GM12878 (cell line): ENCODE results near the gene PELI2. TPM values are rescaled to one million over a fixed set of nuclear protein-coding genes. Genes with fewer than 3 reads are reported as not detected.

Source experiments
- ATAC-seq: fragments of 200-7000 bp; cut with Tn5 transposase; 3 replicates; pipeline ENCODE4 v1.9.1; 2020; ENCODE audit warnings: mild to moderate bottlenecking, moderate library complexity
- BruUV-seq: library from RNA; stranded (reverse); fragments of 400-500 nt; replicated peaks from 2 replicates; lab custom pipeline; 2021; lab: Mats Ljungman, UMichigan
- CTCF ChIA-PET: fragments of 300-600 bp; sonication (Branson Sonifier 250); formaldehyde crosslinking; extraction: SDS; loops from one replicate; lab custom pipeline; 2021; ENCODE audit warnings: inconsistent platforms; lab: Yijun Ruan, JAX
- POLR2A ChIA-PET: fragments of 350-600 bp; formaldehyde crosslinking; extraction: SDS; loops from one replicate; lab custom pipeline; 2021; ENCODE audit warnings: inconsistent platforms; lab: Charles Lee
- RAD21 ChIA-PET: fragments of 300-600 bp; sonication (Branson Sonifier 250); formaldehyde crosslinking; loops from one replicate; lab custom pipeline; 2023; ENCODE audit warnings: antibody characterized with exemption; ENCODE audit not compliant: unreplicated experiment; lab: Charles Lee
- SMC1A ChIA-PET: fragments of 300-600 bp; sonication (Branson Sonifier 250); formaldehyde crosslinking; loops from one replicate; lab custom pipeline; 2023; ENCODE audit not compliant: unreplicated experiment, uncharacterized antibody; lab: Charles Lee
- DNase-seq: peaks from one replicate; pipeline ENCODE4 v3.0.0-alpha.2; 2011; ENCODE audit warnings: low read depth, low spot score
- FAIRE-seq: peaks from 3 replicates; lab custom pipeline; 2011; peaks lifted over from hg19 to GRCh38; lab: Jason Lieb, UNC
- H2AFZ ChIP-seq: 2 replicates; pipeline ENCODE4 v1.6.0; 2011; ENCODE audit warnings: low read depth, low read length, control low read depth; ENCODE audit not compliant: control insufficient read depth
- H3K27ac ChIP-seq: 2 replicates; pipeline ENCODE4 v1.5.1; 2011; ENCODE audit warnings: control low read depth; ENCODE audit not compliant: control insufficient read depth, insufficient read depth
- H3K27me3 ChIP-seq, 2 experiments: replicated peaks in 1 of 2; 2 replicates each; pipeline versions ENCODE4 v1.6.0 to v1.6.1; 2011; ENCODE audit warnings: low read length in 1 of 2; ENCODE audit not compliant: control insufficient read depth in 2 of 2, insufficient read depth in 2 of 2
- H3K36me3 ChIP-seq, 2 experiments: 2 replicates each; pipeline ENCODE4 v1.5.1; 2011; ENCODE audit warnings: low read length in 1 of 2; ENCODE audit not compliant: control insufficient read depth in 2 of 2, insufficient read depth in 2 of 2
- H3K4me1 ChIP-seq: 2 replicates; pipeline ENCODE4 v1.6.1; 2011; ENCODE audit warnings: mild to moderate bottlenecking, low read length, moderate library complexity, mixed read lengths; ENCODE audit not compliant: control insufficient read depth, insufficient read depth
- H3K4me2 ChIP-seq: 2 replicates; pipeline ENCODE4 v1.6.0; 2011; ENCODE audit warnings: control low read depth; ENCODE audit not compliant: control insufficient read depth, insufficient read depth
- H3K4me3 ChIP-seq: fragments of 200-600 bp; sonication (generic); 2 replicates; pipeline ENCODE4 v1.5.1; 2016
- H3K79me2 ChIP-seq: 2 replicates; pipeline ENCODE4 v1.6.0; 2011; ENCODE audit warnings: low read length; ENCODE audit not compliant: control insufficient read depth, insufficient read depth
- H3K9ac ChIP-seq: 2 replicates; pipeline ENCODE4 v1.8.0; 2011; ENCODE audit warnings: low read length, control low read depth, mixed read lengths; ENCODE audit not compliant: control insufficient read depth, insufficient read depth
- H3K9me3 ChIP-seq: replicated peaks from 3 replicates; pipeline ENCODE4 v1.5.1; 2011; ENCODE audit warnings: mild to moderate bottlenecking, low read length; ENCODE audit not compliant: control insufficient read depth, insufficient read depth
- H4K20me1 ChIP-seq: 2 replicates; pipeline ENCODE4 v1.6.0; 2011; ENCODE audit not compliant: control insufficient read depth, insufficient read depth
- E2F8 ChIP-seq: fragments of 450-650 bp; IDR thresholded peaks from 2 replicates; pipeline ENCODE4 v1.6.1; 2018; ENCODE audit warnings: mild to moderate bottlenecking, low read depth, moderate library complexity; ENCODE audit not compliant: partially characterized antibody
- HCFC1 ChIP-seq: fragments of 150-350 bp; IDR thresholded peaks from 2 replicates; pipeline ENCODE4 v1.6.1; 2014; ENCODE audit warnings: low read length
- HDAC2 ChIP-seq: fragments of 200-600 bp; sonication (generic); IDR thresholded peaks from 2 replicates; pipeline ENCODE4 v1.6.1; 2017
- MTA3 ChIP-seq: IDR thresholded peaks from 2 replicates; pipeline ENCODE4 v1.6.1; 2012; ENCODE audit warnings: low read length, inconsistent platforms, borderline replicate concordance
- NR2F1 ChIP-seq: fragments of 450-650 bp; conservative IDR thresholded peaks from 2 replicates; pipeline ENCODE4 v1.6.1; 2017; ENCODE audit warnings: mild to moderate bottlenecking
- SMAD5 ChIP-seq: IDR thresholded peaks from 2 replicates; pipeline ENCODE4 v1.6.1; 2016; ENCODE audit warnings: antibody characterized with exemption, low read depth
- STAT3 ChIP-seq: IDR thresholded peaks from 2 replicates; pipeline ENCODE4 v1.6.1; 2011; ENCODE audit warnings: low read depth, low read length, improper control_type of control experiment
- TARDBP ChIP-seq: IDR thresholded peaks from 2 replicates; pipeline ENCODE4 v1.6.1; 2016; ENCODE audit warnings: borderline replicate concordance
- YBX1 ChIP-seq: fragments of 450-650 bp; IDR thresholded peaks from 2 replicates; pipeline ENCODE4 v1.6.1; 2016; ENCODE audit warnings: antibody characterized with exemption
- ZBTB33 ChIP-seq: fragments of 450-650 bp; IDR thresholded peaks from 2 replicates; pipeline ENCODE4 v1.6.1; 2017; ENCODE audit warnings: mild to moderate bottlenecking
- WGBS: methylation state at CpG from one replicate; pipeline ENCODE4 v1.1.6; 2016; ENCODE audit warnings: low lambda C conversion rate; ENCODE audit not compliant: insufficient replicate concordance, insufficient coverage; ENCODE audit errors: missing lambda C conversion rate; 5-methylcytosine and 5-hydroxymethylcytosine counted together
- in situ Hi-C: fragments of 300-500 bp; cut with MboI; formaldehyde crosslinking; loops from 9 replicates; pipeline ENCODE4 v1.14.3; 2018; ENCODE audit warnings: mixed read lengths
- intact Hi-C: fragments of 100-400 bp; cut with micrococcal nuclease; formaldehyde crosslinking; loops from one replicate; pipeline ENCODE4 v1.14.2; 2022; ENCODE audit not compliant: unreplicated experiment
- polyA plus RNA-seq, 11 experiments: library from polyadenylated mRNA; depleted of rRNA in 4 of 11; unstranded in 6 of 11; stranded (reverse) in 5 of 11; fragments of >200 nt; fragmentation: Nextera tagmentation in 4 of 11; fragmentation: Illumina TruSeq in 1 of 11; extraction: Ambion mirVana in 4 of 11; extraction: Trizol in 1 of 11; gene quantifications; 1 replicate in 1 of 11; 2 replicates in 10 of 11; pipeline versions ENCODE4 v1.2.1 to v1.2.3, GENCODE V29; 2011 to 2016; ENCODE audit warnings: inconsistent platforms in 2 of 11, missing spikeins in 2 of 11, low read depth in 1 of 11
- total RNA-seq, 4 experiments: library from RNA; depleted of rRNA in 3 of 4; stranded (reverse); fragments of >200 nt in 3 of 4; fragmentation: Illumina TruSeq in 1 of 4; extraction: Trizol in 1 of 4; gene quantifications; 2 replicates each; pipeline versions ENCODE4 v1.2.1 to v1.2.3, GENCODE V29; 2013 to 2021
- TF ChIP-seq, protein P1 (sequence below): IDR thresholded peaks from 2 replicates; pipeline ENCODE4 v1.6.1; 2012; ENCODE audit warnings: improper control_type of control experiment, low read depth, low read length; ENCODE audit not compliant: insufficient replicate concordance
- TF ChIP-seq, protein P2 (sequence below): fragments of 450-650 bp; formaldehyde crosslinking; IDR thresholded peaks from 2 replicates; pipeline ENCODE4 v1.4.0; 2020; ENCODE audit warnings: mild to moderate bottlenecking, moderate library complexity

Gene PELI2
- total and polyA plus RNA-seq, 10 of the 15 experiments (the other 5 are each of a cell fraction or from before 2014, with no cell fraction given), result under 0.01 to 0.10 (median 0.01) TPM; not detected in 3

- no peak for DNase-seq
- CTCF ChIA-PET, result no interaction called here
- no peak overlapping the region for H3K9ac ChIP-seq
- no peak for FAIRE-seq
- no peak overlapping the region for H3K27ac ChIP-seq
- intact Hi-C loops, result no loop called here
- H3K27me3 ChIP-seq, result no peaks in the 10 kb centered on the region
- no peaks in the 10 kb centered on the region for H4K20me1 ChIP-seq
- no peak overlapping the region for H2AFZ ChIP-seq
- 8% methylated on average over 4 of the region's 4 CpGs for WGBS
- H3K79me2 ChIP-seq, result no peaks in the 10 kb centered on the region
- H3K36me3 ChIP-seq, result no peaks in the 10 kb centered on the region
- in situ Hi-C loops, result no loop called here
- no TSS peak for BruUV-seq
- SMC1A ChIA-PET, result interaction anchor here (1.2 kb wide), 1 partner anchor 15 kb away, joined by 3 read pairs; no protein-coding TSS in a partner anchor
- no peaks in the 10 kb centered on the region for H3K9me3 ChIP-seq
- H3K4me2 ChIP-seq, result no peak overlapping the region
- RAD21 ChIA-PET, result no interaction called here
- H3K4me3 ChIP-seq, result no peak overlapping the region
- H3K4me1 ChIP-seq, result no peaks in the 10 kb centered on the region
- ATAC-seq, result no peak
- POLR2A ChIA-PET, result no interaction called here
- TF ChIP-seq, protein P1, sequence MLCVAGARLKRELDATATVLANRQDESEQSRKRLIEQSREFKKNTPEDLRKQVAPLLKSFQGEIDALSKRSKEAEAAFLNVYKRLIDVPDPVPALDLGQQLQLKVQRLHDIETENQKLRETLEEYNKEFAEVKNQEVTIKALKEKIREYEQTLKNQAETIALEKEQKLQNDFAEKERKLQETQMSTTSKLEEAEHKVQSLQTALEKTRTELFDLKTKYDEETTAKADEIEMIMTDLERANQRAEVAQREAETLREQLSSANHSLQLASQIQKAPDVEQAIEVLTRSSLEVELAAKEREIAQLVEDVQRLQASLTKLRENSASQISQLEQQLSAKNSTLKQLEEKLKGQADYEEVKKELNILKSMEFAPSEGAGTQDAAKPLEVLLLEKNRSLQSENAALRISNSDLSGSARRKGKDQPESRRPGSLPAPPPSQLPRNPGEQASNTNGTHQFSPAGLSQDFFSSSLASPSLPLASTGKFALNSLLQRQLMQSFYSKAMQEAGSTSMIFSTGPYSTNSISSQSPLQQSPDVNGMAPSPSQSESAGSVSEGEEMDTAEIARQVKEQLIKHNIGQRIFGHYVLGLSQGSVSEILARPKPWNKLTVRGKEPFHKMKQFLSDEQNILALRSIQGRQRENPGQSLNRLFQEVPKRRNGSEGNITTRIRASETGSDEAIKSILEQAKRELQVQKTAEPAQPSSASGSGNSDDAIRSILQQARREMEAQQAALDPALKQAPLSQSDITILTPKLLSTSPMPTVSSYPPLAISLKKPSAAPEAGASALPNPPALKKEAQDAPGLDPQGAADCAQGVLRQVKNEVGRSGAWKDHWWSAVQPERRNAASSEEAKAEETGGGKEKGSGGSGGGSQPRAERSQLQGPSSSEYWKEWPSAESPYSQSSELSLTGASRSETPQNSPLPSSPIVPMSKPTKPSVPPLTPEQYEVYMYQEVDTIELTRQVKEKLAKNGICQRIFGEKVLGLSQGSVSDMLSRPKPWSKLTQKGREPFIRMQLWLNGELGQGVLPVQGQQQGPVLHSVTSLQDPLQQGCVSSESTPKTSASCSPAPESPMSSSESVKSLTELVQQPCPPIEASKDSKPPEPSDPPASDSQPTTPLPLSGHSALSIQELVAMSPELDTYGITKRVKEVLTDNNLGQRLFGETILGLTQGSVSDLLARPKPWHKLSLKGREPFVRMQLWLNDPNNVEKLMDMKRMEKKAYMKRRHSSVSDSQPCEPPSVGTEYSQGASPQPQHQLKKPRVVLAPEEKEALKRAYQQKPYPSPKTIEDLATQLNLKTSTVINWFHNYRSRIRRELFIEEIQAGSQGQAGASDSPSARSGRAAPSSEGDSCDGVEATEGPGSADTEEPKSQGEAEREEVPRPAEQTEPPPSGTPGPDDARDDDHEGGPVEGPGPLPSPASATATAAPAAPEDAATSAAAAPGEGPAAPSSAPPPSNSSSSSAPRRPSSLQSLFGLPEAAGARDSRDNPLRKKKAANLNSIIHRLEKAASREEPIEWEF, result no peak
- TF ChIP-seq HCFC1, result no peak
- TF ChIP-seq HDAC2, result no peak
- no peak for TF ChIP-seq MTA3
- no peak for TF ChIP-seq STAT3
- no peak for TF ChIP-seq TARDBP
- TF ChIP-seq SMAD5, result no peak
- TF ChIP-seq ZBTB33, result no peak
- TF ChIP-seq YBX1, result no peak
- no peak for TF ChIP-seq NR2F1
- TF ChIP-seq, protein P2, sequence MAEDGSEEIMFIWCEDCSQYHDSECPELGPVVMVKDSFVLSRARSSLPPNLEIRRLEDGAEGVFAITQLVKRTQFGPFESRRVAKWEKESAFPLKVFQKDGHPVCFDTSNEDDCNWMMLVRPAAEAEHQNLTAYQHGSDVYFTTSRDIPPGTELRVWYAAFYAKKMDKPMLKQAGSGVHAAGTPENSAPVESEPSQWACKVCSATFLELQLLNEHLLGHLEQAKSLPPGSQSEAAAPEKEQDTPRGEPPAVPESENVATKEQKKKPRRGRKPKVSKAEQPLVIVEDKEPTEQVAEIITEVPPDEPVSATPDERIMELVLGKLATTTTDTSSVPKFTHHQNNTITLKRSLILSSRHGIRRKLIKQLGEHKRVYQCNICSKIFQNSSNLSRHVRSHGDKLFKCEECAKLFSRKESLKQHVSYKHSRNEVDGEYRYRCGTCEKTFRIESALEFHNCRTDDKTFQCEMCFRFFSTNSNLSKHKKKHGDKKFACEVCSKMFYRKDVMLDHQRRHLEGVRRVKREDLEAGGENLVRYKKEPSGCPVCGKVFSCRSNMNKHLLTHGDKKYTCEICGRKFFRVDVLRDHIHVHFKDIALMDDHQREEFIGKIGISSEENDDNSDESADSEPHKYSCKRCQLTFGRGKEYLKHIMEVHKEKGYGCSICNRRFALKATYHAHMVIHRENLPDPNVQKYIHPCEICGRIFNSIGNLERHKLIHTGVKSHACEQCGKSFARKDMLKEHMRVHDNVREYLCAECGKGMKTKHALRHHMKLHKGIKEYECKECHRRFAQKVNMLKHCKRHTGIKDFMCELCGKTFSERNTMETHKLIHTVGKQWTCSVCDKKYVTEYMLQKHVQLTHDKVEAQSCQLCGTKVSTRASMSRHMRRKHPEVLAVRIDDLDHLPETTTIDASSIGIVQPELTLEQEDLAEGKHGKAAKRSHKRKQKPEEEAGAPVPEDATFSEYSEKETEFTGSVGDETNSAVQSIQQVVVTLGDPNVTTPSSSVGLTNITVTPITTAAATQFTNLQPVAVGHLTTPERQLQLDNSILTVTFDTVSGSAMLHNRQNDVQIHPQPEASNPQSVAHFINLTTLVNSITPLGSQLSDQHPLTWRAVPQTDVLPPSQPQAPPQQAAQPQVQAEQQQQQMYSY (CRISPR knock-in tag), result no peak
- TF ChIP-seq E2F8, result no peak
Observed at GRCh38 chr14:56142314-56142713, 24.1 kb downstream of the PELI2 start.
